MCF 10A (cell line): ENCODE results near the gene MRPL33. TPM values are rescaled to one million over a fixed set of nuclear protein-coding genes. Genes with fewer than 3 reads are reported as not detected.
A peak's percentile ranks its signal among the peaks of the same experiment; 100 is the strongest.

Experiments used
- BruUV-seq: library from RNA; stranded (reverse); fragments of 400-500 nt; replicated peaks from 2 replicates; lab custom pipeline; 2021; lab: Mats Ljungman, UMichigan
- CTCF ChIA-PET: fragments of 300-600 bp; sonication (Branson Sonifier 250); formaldehyde crosslinking; extraction: SDS; loops from one replicate; lab custom pipeline; 2021; ENCODE audit warnings: antibody characterized with exemption, inconsistent platforms; lab: Yijun Ruan, JAX
- POLR2A ChIA-PET: fragments of 300-600, 350-650 bp; sonication (Branson Sonifier 250); formaldehyde crosslinking; extraction: SDS; loops from one replicate; lab custom pipeline; 2020; ENCODE audit warnings: antibody characterized with exemption, inconsistent platforms; lab: Yijun Ruan, JAX
- DNase-seq: peaks from one replicate; pipeline ENCODE4 v3.0.0-alpha.2; 2018; ENCODE audit not compliant: unreplicated experiment
- H3K27ac Mint-ChIP-seq: one replicate; pipeline ENCODE4 v1.8.0; 2022; ENCODE audit warnings: mild to moderate bottlenecking, low read depth, mixed read lengths; ENCODE audit not compliant: unreplicated experiment
- H3K27me3 Mint-ChIP-seq: one replicate; pipeline ENCODE4 v1.8.0; 2022; ENCODE audit warnings: mixed read lengths; ENCODE audit not compliant: insufficient read depth, unreplicated experiment
- H3K36me3 Mint-ChIP-seq: one replicate; pipeline ENCODE4 v1.8.0; 2022; ENCODE audit warnings: mild to moderate bottlenecking, moderate library complexity, mixed read lengths; ENCODE audit not compliant: insufficient read depth, unreplicated experiment
- H3K4me1 Mint-ChIP-seq: one replicate; pipeline ENCODE4 v1.8.0; 2022; ENCODE audit warnings: mixed read lengths; ENCODE audit not compliant: insufficient read depth, unreplicated experiment
- H3K4me3 Mint-ChIP-seq: one replicate; pipeline ENCODE4 v1.8.0; 2022; ENCODE audit warnings: mild to moderate bottlenecking, moderate library complexity, mixed read lengths; ENCODE audit not compliant: unreplicated experiment
- H3K9me3 Mint-ChIP-seq: one replicate; pipeline ENCODE4 v1.8.0; 2022; ENCODE audit warnings: mixed read lengths; ENCODE audit not compliant: unreplicated experiment
- intact Hi-C: fragments of 100-400 bp; cut with micrococcal nuclease; formaldehyde crosslinking; loops from 2 replicates; pipeline ENCODE4 v1.14.1; 2022
- total RNA-seq: library from RNA; stranded (reverse); gene quantifications from 2 replicates; pipeline ENCODE4 v1.2.3, GENCODE V29; 2022
- TF ChIP-seq, protein P1 (sequence below): fragments of 200-600 bp; IDR thresholded peaks from one replicate; pipeline ENCODE4 v1.8.0; 2022; ENCODE audit warnings: antibody characterized with exemption, mild to moderate bottlenecking; ENCODE audit not compliant: unreplicated experiment

Gene MRPL33
- total RNA-seq, 1 experiment from 2014 or later = 233 TPM

DNA sequence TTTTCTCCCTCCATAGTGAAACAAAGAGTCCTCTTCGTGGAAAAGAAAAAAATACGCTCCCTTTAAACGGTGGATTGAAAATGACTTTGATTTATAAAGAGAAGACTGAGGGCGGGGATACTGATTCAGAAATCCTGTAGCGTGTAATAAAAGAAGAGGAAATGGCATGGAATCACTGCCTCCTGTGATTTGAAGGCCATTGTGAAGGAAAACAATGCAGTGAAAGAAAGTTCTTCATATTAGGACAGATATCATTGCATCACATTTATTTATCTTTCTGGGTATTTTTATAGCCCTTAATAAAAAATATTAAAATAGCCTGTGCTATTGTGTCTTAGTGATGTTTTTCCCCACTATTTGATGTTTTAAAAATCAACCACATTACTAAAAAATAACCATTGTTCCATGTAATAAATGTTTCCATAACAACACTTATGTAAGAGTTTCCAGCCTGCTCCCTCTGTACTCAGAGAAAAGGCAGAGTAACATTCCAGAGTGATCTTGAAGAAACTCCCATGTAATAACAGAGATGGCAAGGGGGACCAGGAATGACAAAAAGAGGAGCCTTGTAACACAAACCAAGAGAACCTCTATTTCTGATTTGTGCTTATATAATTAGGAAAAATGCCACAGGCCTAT, 8.0 kb downstream of the MRPL33 start:
- Mint-ChIP-seq H3K36me3 (peaks cover 80% of the 10 kb centered on the region), H3K4me3 (no peak overlapping the region), H3K4me1 (peaks cover 35% of the 10 kb centered on the region), H3K27ac (no peak overlapping the region), H3K27me3 (no peaks in the 10 kb centered on the region), H3K9me3 (no peaks in the 10 kb centered on the region)
- CTCF ChIA-PET = interaction anchor here (0.6 to 1.0 kb wide), 2 partner anchors 96 to 884 kb away, joined by 3 read pairs; no protein-coding TSS in a partner anchor
- POLR2A ChIA-PET = interaction anchor here (0.7 to 2.5 kb wide), 4 partner anchors 13 to 400 kb away, joined by 3 to 6 read pairs (median 4); no protein-coding TSS in a partner anchor
- intact Hi-C loops = no loop called here
- BruUV-seq = no TSS peak
- TF ChIP-seq, protein P1, sequence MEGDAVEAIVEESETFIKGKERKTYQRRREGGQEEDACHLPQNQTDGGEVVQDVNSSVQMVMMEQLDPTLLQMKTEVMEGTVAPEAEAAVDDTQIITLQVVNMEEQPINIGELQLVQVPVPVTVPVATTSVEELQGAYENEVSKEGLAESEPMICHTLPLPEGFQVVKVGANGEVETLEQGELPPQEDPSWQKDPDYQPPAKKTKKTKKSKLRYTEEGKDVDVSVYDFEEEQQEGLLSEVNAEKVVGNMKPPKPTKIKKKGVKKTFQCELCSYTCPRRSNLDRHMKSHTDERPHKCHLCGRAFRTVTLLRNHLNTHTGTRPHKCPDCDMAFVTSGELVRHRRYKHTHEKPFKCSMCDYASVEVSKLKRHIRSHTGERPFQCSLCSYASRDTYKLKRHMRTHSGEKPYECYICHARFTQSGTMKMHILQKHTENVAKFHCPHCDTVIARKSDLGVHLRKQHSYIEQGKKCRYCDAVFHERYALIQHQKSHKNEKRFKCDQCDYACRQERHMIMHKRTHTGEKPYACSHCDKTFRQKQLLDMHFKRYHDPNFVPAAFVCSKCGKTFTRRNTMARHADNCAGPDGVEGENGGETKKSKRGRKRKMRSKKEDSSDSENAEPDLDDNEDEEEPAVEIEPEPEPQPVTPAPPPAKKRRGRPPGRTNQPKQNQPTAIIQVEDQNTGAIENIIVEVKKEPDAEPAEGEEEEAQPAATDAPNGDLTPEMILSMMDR = no peak
- DNase-seq = no peak

DNA sequence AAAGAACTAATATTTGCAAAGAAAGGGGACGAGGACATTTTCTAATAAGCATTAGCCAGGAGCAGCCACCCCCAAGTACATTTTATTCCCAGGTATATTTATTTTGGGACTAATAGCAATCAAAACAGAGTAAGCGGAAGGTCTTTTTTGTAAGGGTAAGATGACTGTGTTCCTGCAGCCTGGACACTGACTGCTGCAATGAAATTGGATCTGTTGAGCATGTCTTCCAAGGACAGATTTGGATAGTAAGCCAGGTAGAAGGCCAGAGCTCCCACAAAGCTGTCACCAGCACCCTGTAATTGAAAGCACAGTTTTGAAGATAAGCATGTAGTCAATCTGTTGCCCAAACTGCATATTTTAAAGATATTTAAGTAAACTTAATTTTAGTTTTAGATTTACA, 10.0 kb downstream of the MRPL33 start:
- H3K4me3 Mint-ChIP-seq = no peak overlapping the region
- ChIA-PET POLR2A (interaction anchor here (0.7 to 2.5 kb wide), 2 partner anchors 11 to 626 kb away, joined by 3 to 6 read pairs; no protein-coding TSS in a partner anchor), CTCF (interaction anchor here (0.7 kb wide), 1 partner anchor 14 kb away, joined by 3 read pairs; no protein-coding TSS in a partner anchor)
- peak overlapping the region; percentile 64 for H3K27ac Mint-ChIP-seq
- H3K4me1 Mint-ChIP-seq = peaks cover 20% of the 10 kb centered on the region
- TSS peak; percentile 1 for BruUV-seq
- TF ChIP-seq, protein P1 = no peak
- H3K9me3 Mint-ChIP-seq = no peaks in the 10 kb centered on the region
- intact Hi-C loops = no loop called here
- no peak for DNase-seq
- peaks cover 66% of the 10 kb centered on the region for H3K36me3 Mint-ChIP-seq
- no peaks in the 10 kb centered on the region for H3K27me3 Mint-ChIP-seq

DNA sequence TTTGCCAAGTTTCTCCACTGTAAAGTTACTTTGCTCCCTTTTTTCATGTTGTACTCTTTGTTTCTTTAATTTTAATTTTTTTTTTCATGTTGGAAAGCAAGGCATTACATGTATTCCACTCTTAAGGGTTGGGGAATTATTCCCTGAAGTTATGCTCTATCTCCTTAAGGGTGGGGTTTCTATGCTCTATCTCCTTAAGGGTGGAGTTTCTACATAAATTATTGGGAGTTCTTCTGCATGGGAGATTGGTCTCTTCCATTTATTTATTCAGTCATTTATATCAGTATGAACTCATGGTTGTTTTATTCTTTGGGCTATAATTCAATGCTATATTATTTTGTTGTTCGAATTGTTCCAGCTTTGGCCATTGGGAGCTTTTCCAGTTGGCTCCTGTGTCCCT, 11.2 kb downstream of the MRPL33 start:
- POLR2A ChIA-PET = interaction anchor here (0.7 kb wide), 1 partner anchor 468 kb away, joined by 3 read pairs; no protein-coding TSS in a partner anchor
- no peak for DNase-seq
- TF ChIP-seq, protein P1 = no peak
- H3K4me3 Mint-ChIP-seq = no peak overlapping the region
- H3K27me3 Mint-ChIP-seq = no peaks in the 10 kb centered on the region
- H3K9me3 Mint-ChIP-seq = no peaks in the 10 kb centered on the region
- BruUV-seq = no TSS peak
- CTCF ChIA-PET = no interaction called here
- H3K36me3 Mint-ChIP-seq = peaks cover 59% of the 10 kb centered on the region
- peaks cover 17% of the 10 kb centered on the region for H3K4me1 Mint-ChIP-seq
- H3K27ac Mint-ChIP-seq = no peak overlapping the region
- intact Hi-C loops = no loop called here

DNA sequence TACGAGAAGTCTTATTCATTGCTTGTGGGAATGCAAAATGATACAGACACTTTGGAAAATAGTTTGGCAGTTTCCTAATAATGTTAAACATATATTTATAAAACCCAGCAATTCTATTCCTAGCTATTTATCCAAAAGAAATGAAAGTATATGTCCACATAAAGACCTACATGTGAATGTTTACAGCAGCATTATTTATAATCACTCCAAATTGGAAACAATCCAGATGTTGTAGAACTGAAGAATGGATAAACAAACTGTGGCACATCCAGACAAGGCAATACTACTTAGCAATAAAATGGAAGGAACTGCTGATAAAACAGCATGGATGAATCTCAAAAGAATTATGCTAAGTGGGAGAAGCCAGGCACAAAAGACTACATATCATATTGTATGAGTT, 19.3 kb downstream of the MRPL33 start:
- TF ChIP-seq, protein P1 = no peak
- H3K4me3 Mint-ChIP-seq = no peak overlapping the region
- ChIA-PET POLR2A (interaction anchor here (0.6 kb wide), 1 partner anchor 18 kb away, joined by 3 read pairs; no protein-coding TSS in a partner anchor), CTCF (interaction anchor here (0.9 kb wide), 1 partner anchor 9 kb away, joined by 3 read pairs; no protein-coding TSS in a partner anchor)
- H3K27me3 Mint-ChIP-seq = no peaks in the 10 kb centered on the region
- intact Hi-C loops = no loop called here
- no peak overlapping the region for H3K27ac Mint-ChIP-seq
- DNase-seq = no peak
- no peaks in the 10 kb centered on the region for H3K9me3 Mint-ChIP-seq
- BruUV-seq = no TSS peak
- H3K4me1 Mint-ChIP-seq = peaks cover 16% of the 10 kb centered on the region
- peaks cover 3% of the 10 kb centered on the region for H3K36me3 Mint-ChIP-seq
